Hepatocyte (in vitro differentiated cells): ENCODE measurements around the gene TPRN. TPM values are rescaled to one million over a fixed set of nuclear protein-coding genes. Genes with fewer than 3 reads are reported as not detected.

ENCODE experiments used
- DNase-seq: peaks from one replicate; pipeline ENCODE4 v3.0.0-alpha.2; 2016; ENCODE audit warnings: low spot score
- H2AFZ ChIP-seq: fragments of 200-600 bp; sonication (generic); 2 replicates; pipeline ENCODE4 v1.6.0; 2016; ENCODE audit warnings: antibody characterized with exemption, mild to moderate bottlenecking
- H3K27ac ChIP-seq: fragments of 200-600 bp; sonication (generic); 2 replicates; pipeline ENCODE4 v1.5.1; 2016; ENCODE audit warnings: mild to moderate bottlenecking
- H3K27me3 ChIP-seq: fragments of 200-600 bp; sonication (generic); 2 replicates; pipeline ENCODE4 v1.6.1; 2016
- H3K36me3 ChIP-seq: fragments of 200-600 bp; sonication (generic); replicated peaks from 2 replicates; pipeline ENCODE4 v1.5.1; 2016; ENCODE audit warnings: low read depth; ENCODE audit not compliant: insufficient read depth
- H3K4me1 ChIP-seq: fragments of 200-600 bp; sonication (generic); 2 replicates; pipeline ENCODE4 v1.5.1; 2016; ENCODE audit warnings: mild to moderate bottlenecking, moderate library complexity; ENCODE audit not compliant: insufficient read depth
- H3K4me2 ChIP-seq: fragments of 200-600 bp; sonication (generic); 2 replicates; pipeline ENCODE4 v1.6.0; 2016
- H3K4me3 ChIP-seq: fragments of 200-600 bp; sonication (generic); 2 replicates; pipeline ENCODE4 v1.5.1; 2016; ENCODE audit warnings: mild to moderate bottlenecking
- H3K79me2 ChIP-seq: fragments of 200-600 bp; sonication (generic); 2 replicates; pipeline ENCODE4 v1.6.0; 2017; ENCODE audit warnings: mild to moderate bottlenecking
- H3K9me2 ChIP-seq: fragments of 200-600 bp; sonication (generic); replicated peaks from 2 replicates; pipeline ENCODE4 v1.6.0; 2017; ENCODE audit warnings: mild to moderate bottlenecking; ENCODE audit not compliant: insufficient read depth
- H3K9me3 ChIP-seq: fragments of 200-600 bp; sonication (generic); 2 replicates; pipeline ENCODE4 v1.5.1; 2016; ENCODE audit warnings: low read depth, mild to moderate bottlenecking
- H4K20me1 ChIP-seq: fragments of 200-600 bp; sonication (generic); 2 replicates; pipeline ENCODE4 v1.6.0; 2016; ENCODE audit warnings: mild to moderate bottlenecking; ENCODE audit not compliant: insufficient read depth, poor library complexity, severe bottlenecking
- CTCF ChIP-seq: fragments of 200-600 bp; sonication (generic); IDR thresholded peaks from 2 replicates; pipeline ENCODE4 v1.5.1; 2016; ENCODE audit warnings: antibody characterized with exemption, mild to moderate bottlenecking; ENCODE audit not compliant: poor library complexity
- EZH2 ChIP-seq: fragments of 200-600 bp; sonication (generic); IDR thresholded peaks from 2 replicates; pipeline ENCODE4 v1.6.1; 2016; ENCODE audit warnings: antibody characterized with exemption, mild to moderate bottlenecking, borderline replicate concordance
- EZH2phosphoT487 ChIP-seq: fragments of 200-600 bp; sonication (generic); IDR thresholded peaks from one replicate; pipeline ENCODE4 v1.6.1; 2018; ENCODE audit warnings: antibody characterized with exemption, mild to moderate bottlenecking, low read depth, moderate library complexity; ENCODE audit not compliant: unreplicated experiment, severe bottlenecking
- WGBS: methylation state at CpG from one replicate; pipeline ENCODE4 v1.1.6; 2016; ENCODE audit warnings: low lambda C conversion rate; ENCODE audit errors: missing lambda C conversion rate; 5-methylcytosine and 5-hydroxymethylcytosine counted together
- polyA plus RNA-seq: library from polyadenylated mRNA; unstranded; fragments of >200 nt; fragmentation: Nextera tagmentation; extraction: Ambion mirVana; gene quantifications from 2 replicates; pipeline ENCODE4 v1.2.1, GENCODE V29; 2016
- total RNA-seq: library from RNA; depleted of rRNA; stranded (reverse); fragments of >200 nt; gene quantifications from 2 replicates; pipeline ENCODE4 v1.2.3, GENCODE V29; 2014

The TPRN gene
- total and polyA plus RNA-seq, 2 experiments from 2014 or later, result 34.4 to 104 TPM

- Histone ChIP-seq H2AFZ (no peak overlapping the region), H3K27ac (no peak overlapping the region), H3K27me3 (no peaks in the 10 kb centered on the region), H3K9me3 (no peaks in the 10 kb centered on the region), H3K36me3 (no peaks in the 10 kb centered on the region), H3K4me1 (no peaks in the 10 kb centered on the region), H3K4me2 (no peak overlapping the region), H3K79me2 (peaks cover 3% of the 10 kb centered on the region), H3K9me2 (no peaks in the 10 kb centered on the region), H4K20me1 (no peaks in the 10 kb centered on the region), H3K4me3 (no peak overlapping the region)
- TF ChIP-seq CTCF, result no peak
- no peak for TF ChIP-seq EZH2
- no peak for TF ChIP-seq EZH2phosphoT487
- 92% methylated on average over 22 of the region's 22 CpGs for WGBS
- DNase-seq, result no peak
These were observed 18.9 kb downstream of the TPRN start for GRCh38 chr9:137181680-137182079.

DNA sequence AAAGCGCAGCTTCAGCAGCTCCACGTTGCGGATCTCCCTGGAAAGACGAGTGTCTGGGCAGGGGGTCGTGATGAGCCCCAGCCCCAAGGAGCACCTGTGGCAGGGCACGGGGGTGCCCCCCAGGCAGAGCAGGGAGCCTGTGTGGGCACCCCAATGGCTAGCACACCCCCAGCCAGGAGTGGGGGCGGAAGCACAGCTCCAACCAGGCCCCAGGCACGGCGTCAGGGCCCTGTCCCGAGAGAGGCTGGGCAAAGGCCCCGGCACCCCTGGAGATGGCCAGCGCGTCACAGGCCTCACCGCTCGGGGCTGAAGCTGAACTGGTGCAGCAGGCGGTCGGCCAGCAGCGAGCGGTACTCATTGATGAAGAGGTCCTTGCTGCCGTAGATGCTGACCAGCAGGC lies 20.1 kb downstream of the TPRN start:
- TF ChIP-seq EZH2phosphoT487 (no peak), EZH2 (no peak)
- Histone ChIP-seq H4K20me1 (no peaks in the 10 kb centered on the region), H3K4me2 (no peak overlapping the region), H3K9me3 (no peaks in the 10 kb centered on the region), H3K9me2 (no peaks in the 10 kb centered on the region), H3K36me3 (no peaks in the 10 kb centered on the region), H3K27ac (no peak overlapping the region), H3K4me1 (no peaks in the 10 kb centered on the region), H3K79me2 (no peaks in the 10 kb centered on the region), H2AFZ (no peak overlapping the region), H3K4me3 (no peak overlapping the region), H3K27me3 (no peaks in the 10 kb centered on the region)
- WGBS, result 97% methylated on average over 19 of the region's 20 CpGs
- DNase-seq, result no peak

GRCh38 chr9:137179761-137180160 lies 20.8 kb downstream of the TPRN start:
- Histone ChIP-seq H3K4me3 (no peak overlapping the region), H3K27ac (no peak overlapping the region), H3K9me3 (no peaks in the 10 kb centered on the region), H3K4me2 (no peak overlapping the region), H3K9me2 (no peaks in the 10 kb centered on the region), H4K20me1 (no peaks in the 10 kb centered on the region), H3K27me3 (no peaks in the 10 kb centered on the region), H2AFZ (no peak overlapping the region), H3K4me1 (no peaks in the 10 kb centered on the region), H3K36me3 (no peaks in the 10 kb centered on the region), H3K79me2 (no peaks in the 10 kb centered on the region)
- WGBS, result 96% methylated on average over 14 of the region's 17 CpGs
- TF ChIP-seq CTCF, result no peak
- no peak for TF ChIP-seq EZH2
- no peak for TF ChIP-seq EZH2phosphoT487
- DNase-seq, result no peak

GRCh38 chr9:137178939-137179630 lies 21.5 kb downstream of the TPRN start:
- 94% methylated on average over 18 of the region's 19 CpGs for WGBS
- H3K27ac ChIP-seq, result no peak overlapping the region
- no peaks in the 10 kb centered on the region for H3K4me1 ChIP-seq
- no peak overlapping the region for H3K4me3 ChIP-seq
- TF ChIP-seq EZH2phosphoT487 (no peak), CTCF (no peak), EZH2 (no peak)
- no peaks in the 10 kb centered on the region for H3K27me3 ChIP-seq
- DNase-seq, result no peak
- H3K9me2 ChIP-seq, result no peaks in the 10 kb centered on the region
- no peaks in the 10 kb centered on the region for H4K20me1 ChIP-seq
- no peak overlapping the region for H2AFZ ChIP-seq
- H3K79me2 ChIP-seq, result no peaks in the 10 kb centered on the region
- no peak overlapping the region for H3K4me2 ChIP-seq
- no peaks in the 10 kb centered on the region for H3K9me3 ChIP-seq
- H3K36me3 ChIP-seq, result no peaks in the 10 kb centered on the region
